Measurements from ENCODE around the gene PDS5B.
"Not testable (repeated sequence)": the region's sequence is repeated elsewhere in the genome, so short reads cannot be mapped to it uniquely, and the experiment has no call there.

PDS5B gene, protein sequence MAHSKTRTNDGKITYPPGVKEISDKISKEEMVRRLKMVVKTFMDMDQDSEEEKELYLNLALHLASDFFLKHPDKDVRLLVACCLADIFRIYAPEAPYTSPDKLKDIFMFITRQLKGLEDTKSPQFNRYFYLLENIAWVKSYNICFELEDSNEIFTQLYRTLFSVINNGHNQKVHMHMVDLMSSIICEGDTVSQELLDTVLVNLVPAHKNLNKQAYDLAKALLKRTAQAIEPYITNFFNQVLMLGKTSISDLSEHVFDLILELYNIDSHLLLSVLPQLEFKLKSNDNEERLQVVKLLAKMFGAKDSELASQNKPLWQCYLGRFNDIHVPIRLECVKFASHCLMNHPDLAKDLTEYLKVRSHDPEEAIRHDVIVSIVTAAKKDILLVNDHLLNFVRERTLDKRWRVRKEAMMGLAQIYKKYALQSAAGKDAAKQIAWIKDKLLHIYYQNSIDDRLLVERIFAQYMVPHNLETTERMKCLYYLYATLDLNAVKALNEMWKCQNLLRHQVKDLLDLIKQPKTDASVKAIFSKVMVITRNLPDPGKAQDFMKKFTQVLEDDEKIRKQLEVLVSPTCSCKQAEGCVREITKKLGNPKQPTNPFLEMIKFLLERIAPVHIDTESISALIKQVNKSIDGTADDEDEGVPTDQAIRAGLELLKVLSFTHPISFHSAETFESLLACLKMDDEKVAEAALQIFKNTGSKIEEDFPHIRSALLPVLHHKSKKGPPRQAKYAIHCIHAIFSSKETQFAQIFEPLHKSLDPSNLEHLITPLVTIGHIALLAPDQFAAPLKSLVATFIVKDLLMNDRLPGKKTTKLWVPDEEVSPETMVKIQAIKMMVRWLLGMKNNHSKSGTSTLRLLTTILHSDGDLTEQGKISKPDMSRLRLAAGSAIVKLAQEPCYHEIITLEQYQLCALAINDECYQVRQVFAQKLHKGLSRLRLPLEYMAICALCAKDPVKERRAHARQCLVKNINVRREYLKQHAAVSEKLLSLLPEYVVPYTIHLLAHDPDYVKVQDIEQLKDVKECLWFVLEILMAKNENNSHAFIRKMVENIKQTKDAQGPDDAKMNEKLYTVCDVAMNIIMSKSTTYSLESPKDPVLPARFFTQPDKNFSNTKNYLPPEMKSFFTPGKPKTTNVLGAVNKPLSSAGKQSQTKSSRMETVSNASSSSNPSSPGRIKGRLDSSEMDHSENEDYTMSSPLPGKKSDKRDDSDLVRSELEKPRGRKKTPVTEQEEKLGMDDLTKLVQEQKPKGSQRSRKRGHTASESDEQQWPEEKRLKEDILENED (N-terminal part only)

DNA sequence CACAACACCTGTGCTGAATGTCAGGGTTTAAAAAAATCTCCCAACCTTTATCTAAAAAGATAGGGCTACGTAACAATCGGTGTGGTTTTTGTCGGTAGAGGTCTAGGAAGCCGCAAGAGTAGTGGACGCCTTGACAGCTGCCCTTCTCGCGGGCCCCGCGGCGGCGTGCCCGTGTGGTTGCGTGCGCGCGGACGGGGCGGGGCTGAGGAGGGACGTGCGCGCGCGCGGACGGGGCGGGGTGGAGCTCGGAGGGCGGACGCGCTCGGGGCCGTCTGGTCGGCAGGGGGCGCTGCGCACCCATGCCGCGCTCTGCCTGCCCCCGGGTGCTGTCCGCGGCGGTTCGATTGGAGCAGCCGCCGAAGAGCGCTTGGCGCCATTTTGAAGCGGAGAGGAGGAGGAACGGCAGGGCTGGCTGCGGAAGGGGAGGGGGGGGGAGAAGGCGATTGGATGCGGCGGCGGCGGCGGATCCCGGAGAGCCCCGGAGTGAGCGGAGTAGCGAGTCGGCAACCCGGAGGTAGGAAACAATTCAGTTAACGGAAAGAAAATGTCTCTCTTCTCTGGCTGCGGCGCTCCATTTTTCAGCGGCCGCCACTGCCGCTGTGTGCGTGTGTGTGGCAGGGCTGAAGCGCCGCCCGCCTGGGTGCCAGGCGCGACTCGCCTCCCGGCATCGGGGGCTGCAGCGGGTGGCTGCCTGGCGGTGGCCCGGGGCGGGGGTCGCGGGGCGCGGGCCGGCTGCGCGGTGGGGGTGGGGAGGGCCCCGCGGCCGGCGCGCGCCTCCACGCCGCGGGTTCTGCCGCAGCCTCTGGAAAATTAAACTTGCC, at the start of gene PDS5B:
Gene PDS5B (plus strand): TSS at position 373 of the 821 bp plus-strand sequence. CDS start 62,321 bp downstream, outside the sequence.
- peak; percentile 93 for DNase-seq (ENCODE audit: low spot score)

DNA sequence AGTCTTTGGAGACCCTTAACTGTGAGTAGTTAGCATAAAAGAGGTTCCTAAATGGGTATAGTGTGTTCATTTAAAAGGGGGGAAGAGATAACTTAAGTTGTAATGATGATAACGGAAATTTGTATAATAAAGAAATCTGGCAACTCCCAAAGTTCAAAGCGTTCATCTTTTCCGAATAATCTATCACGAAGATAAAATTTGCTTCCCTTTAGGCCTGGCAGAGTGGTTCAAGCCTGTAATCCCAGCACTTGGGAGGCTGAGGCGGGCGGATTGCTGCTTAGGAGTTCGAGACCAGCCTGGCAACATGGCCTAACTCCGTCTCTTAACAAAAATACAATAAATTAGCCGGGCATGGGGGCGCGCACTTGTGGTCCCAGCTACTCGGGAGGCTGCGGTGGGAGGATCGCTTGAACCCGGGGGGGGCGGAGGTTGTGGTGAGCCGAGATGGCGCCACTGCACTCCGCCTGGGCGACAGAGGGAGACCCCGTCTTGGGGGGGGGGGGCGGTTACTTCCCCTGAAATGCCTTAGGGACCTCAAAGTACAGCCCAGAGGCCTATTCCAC, 48.6 kb upstream of the PDS5B start:
- DNase-seq (ENCODE audit: low spot score), result no peak

DNA sequence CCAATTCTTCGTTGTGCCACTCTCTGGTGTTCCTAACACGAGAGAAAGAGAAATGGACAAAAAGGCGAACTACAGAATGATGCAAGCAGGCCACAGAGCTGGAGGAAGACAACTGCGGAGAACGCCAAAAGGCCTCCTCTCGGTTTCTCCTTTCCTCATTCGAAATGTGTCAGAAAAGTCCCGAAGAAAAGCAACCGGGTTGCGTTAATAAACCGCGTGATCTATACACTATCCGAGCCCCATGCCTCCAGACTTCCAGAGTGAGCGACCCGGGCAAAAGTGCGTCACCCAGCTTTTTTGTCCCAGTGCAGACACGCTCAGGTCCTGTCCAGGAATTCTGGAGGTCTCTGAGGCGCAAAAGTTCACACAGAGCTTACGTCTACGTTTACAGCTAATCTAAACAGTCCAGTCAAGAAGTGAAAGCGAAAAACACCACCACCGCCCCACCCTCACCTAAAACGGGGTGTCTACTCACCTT, 48.1 kb upstream of the PDS5B start:
- peak; percentile 9 for DNase-seq (ENCODE audit: low spot score)

DNA sequence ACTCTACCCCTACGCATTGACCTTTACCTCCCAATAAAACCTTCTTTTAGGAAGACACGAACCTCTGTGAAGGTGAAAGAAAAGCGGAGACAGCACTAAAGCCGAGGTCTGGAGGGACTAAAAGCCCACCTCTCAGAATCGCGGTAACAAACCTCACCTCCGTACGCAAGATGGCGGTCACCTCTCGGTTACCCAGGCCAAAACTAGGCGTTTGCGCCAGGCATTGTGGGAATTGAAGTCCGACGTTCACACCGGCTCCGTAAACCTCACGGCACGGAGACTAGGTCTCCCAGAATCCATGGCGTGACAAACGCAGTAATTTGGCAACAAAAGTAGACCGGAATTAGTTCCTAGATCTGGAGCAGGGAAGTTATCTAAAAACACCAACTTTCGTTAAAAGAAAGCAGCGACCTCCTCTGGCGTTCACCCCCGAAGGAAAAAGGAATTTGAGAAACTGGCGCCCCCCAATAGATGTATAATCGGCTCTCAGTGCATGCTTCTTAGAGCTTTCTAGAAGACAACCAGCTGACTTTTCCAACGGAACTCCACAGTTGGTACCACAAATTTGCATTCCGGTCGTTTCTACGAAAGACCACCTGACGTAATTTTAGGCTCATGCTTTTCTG, 47.5 kb upstream of the PDS5B start, which contains the start of gene N4BP2L2:
Gene N4BP2L2 (minus strand): TSS at position 175 of the 626 bp plus-strand sequence. CDS start 1,768 bp downstream, outside the sequence.
- peak; percentile 92 for DNase-seq (ENCODE audit: low spot score)

DNA sequence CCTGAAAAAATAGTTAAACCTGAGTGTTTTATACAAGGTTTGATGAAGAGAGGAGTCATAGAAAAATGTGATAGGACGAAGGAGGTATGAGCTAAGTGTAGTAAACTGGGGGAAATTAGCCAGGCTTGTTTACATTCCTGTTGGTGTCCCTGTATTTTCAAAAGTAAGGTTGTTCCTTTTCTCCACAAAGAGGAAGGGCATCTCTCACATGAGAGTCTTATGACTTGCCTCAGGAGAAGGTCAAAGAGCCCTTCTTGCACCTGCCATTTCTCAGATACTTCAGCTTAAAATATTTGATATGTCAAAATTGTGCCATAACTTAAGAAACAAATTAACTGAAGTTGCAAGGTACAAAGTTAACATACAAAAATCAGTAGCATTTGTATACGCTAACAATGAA, 44.0 kb upstream of the PDS5B start:
- no peak for DNase-seq (ENCODE audit: low spot score)

DNA sequence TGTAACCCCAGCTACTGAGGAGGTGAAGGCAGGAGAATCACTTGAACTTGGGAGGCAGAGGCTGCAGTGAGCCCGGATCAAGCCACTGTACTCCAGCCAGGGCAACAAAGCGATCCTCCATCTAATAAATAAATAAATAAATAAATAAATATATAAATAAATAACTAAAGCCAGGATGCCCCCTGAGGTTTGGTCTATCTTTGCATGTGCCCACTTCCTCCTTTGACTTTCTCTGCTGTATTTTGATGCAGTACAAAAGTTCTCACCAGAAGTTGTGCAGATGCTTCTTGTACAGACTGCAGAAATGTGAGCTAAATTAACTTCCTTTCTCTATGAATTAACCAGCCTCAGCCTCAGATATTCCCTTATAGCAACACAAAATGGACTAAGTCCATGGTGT, 41.2 kb upstream of the PDS5B start:
- DNase-seq (ENCODE audit: low spot score), result no peak

DNA sequence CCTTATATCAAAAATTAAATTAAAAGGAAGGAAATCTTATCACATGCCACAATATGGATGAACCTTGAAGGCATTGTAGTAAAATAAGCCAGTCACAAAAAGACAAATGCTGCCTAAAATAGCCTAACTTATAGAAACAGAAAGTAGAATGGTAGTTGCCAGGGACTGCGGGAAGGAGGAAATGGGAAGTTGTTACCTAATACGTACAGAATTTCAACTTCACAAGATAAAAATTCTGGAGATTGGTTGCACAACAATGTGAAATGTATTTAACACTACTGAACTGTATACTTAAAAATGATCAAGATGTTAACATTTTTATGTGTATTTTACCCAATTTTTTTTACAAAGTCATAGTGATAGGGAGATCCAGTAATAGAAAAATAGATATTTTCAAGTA, 37.4 kb upstream of the PDS5B start:
- no peak for DNase-seq (ENCODE audit: low spot score)

DNA sequence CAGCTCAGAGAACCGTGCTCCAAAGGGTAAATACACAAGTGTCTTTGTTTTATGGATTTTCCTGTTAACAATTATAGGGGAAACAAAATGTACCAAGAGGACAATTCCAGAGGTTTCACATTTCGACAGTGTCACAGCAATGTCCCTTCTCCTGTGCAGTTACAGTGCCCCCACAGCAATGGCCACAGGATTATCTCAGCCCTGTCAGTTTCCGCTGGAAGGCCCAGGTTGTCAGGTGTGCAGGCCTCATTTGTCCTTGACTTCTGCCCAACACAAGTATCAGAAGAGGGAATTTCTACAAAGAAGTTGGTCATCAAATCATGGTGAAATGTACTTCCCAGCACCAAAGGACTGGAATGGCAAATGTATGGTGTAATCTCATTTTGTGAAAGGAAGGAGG, 36.5 kb upstream of the PDS5B start:
- DNase-seq (ENCODE audit: low spot score), result no peak

DNA sequence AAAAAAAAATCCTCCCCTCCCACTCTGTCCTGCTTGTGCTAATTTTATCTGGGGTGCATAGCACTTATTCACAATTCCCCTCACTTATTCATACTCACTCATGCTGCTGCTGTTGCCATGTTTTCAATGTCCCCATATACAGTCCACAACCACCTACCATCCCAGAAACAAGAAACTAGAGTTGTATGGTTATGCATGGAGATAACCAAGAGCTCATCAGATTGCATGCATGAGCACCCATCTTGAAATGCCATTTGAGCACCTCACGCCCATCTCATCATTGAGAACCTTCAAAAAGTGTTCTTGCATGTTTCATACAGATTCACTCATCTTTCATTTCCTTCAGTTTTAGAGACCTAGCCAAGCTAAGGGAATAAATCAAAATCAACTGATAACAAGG, 32.5 kb upstream of the PDS5B start:
- DNase-seq (ENCODE audit: low spot score), result no peak

DNA sequence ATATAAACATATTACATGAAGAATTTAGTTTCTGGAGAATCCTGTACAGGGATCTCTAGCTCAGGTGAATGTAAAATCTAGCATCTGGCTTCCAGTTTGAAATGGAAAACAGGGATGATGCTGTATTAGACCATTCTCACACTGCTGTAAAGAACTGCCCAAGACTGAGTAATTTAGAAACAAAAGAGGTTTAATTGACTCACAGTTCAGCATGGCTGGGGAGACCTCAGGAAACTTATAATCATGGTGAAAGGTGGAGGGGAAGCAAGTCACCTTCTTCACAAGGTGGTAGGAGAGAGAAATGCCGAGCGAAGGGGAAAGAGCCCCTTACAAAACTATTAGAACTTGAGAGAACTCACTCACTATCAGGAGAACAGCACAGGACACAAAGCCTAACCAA, 30.6 kb upstream of the PDS5B start:
- DNase-seq (ENCODE audit: low spot score), result no peak

DNA sequence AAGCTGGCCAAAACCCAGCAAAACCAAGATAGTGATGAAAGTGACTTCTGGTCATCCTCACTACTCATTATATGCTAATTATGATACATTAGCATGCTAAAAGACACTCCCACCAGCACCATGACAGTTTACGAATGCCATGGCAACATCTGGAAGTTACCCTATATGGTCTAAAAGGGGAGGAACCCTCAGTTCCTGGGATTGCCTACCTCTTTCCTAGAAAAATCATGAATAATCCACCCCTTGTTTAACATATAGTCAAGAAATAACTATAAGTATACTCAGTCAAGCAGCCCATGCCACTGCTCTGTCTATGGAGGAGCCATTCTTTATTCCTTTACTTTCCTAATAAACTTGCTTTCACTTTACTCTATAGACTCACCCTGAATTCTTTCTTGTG, 25.4 kb upstream of the PDS5B start:
- not testable (repeated sequence) for DNase-seq (ENCODE audit: low spot score)

DNA sequence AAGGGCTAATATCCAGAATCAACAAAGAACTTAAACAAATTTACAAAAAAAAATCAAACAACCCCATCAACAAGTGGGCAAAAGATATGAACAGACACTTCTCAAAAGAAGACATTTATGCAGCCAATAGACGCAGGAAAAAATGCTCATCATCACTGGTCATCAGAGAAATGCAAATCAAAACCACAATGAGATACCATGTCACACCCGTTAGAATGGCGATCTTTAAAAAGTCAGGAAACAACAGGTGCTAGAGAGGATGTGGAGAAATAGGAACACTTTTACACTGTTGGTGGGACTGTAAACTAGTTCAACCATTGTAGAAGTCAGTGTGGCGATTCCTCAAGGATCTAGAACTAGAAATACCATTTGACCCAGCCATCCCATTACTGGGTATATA, 10.6 kb upstream of the PDS5B start:
- not testable (repeated sequence) for DNase-seq (ENCODE audit: low spot score)

DNA sequence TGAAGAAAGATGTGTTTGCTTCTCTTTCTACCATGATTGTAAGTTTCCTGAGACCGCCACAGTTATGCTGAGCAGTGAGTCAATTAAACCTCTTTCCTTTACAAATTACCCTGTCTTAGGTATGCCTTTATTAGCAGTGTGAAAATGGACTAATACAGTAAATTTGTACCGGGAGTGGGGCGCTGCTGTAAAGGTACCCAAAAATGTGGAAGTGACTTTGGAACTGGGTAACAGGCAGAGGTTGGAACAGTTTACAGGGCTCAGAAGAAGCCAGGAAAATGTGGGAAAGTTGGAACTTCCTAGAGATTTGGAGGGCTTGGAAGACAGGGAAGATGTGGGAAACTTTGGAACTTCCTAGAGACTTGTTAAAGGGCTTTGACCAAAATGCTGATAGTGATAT, 9.2 kb upstream of the PDS5B start:
- no peak for DNase-seq (ENCODE audit: low spot score)

DNA sequence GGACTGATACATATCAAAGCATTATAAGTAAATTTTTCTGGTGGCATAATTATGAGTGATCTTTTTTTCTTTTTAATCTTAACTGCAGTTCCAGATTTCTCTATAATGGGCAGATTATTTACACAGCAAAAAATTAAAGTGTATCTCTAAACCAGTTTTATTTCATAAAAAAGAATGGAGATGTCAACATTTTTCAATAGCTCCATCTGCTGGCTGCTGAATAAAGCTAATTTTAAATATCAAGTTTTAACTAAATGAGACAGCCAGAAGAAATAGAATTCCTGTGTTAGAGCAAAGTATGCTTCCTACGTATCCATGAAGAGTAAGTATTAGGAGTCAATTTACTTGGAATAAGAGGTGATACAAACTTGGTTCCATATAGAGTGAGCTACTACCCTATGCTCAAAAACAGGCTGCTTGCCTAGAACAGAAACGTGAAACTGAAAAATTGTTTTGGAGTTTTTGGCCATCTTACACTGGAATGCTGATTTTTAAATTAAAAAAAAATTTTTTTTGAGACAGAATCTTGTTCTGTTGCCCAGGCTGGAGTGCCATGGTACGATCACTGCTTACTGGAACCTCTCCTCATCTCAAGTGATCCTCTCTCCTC, 5.0 kb upstream of the PDS5B start:
- no peak for DNase-seq (ENCODE audit: low spot score)

DNA sequence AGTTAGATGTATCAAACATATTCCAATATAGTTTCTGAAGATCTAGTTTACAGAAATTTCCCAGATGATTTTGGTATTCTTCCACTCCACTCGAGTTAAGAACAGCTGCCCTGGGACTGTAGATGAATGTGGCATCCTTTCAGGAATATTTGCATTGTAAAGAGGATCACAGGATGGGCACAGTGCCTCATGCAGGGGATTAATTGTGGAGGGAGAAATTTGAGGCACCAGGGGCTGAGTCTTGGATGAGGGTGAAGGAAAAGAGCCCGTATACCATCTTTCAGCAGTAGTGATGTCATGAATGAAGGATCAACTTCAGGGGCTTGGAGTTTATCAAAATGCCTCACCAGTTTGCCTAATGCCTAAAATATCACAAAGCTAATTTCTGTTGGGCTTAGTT, 4.0 kb upstream of the PDS5B start:
- no peak for DNase-seq (ENCODE audit: low spot score)

DNA sequence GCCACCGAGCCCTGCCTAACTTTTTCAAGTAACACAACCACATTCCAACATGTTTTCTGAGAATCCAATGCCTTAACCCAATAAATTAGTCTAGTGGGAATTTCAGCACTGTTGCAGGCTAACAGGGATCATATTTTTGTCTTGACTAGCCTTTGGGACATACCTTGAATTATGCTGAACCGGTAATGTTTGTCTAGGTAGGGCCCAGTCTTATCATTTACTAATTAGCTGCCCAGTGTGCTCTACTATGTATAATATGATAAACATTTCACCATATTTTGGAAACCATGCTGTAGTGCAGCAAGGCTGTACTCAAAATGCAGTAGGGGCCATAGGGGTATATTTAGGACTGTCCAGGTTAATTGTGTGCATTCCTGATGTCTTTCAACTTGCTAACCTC, 3.3 kb upstream of the PDS5B start:
- no peak for DNase-seq (ENCODE audit: low spot score)

DNA sequence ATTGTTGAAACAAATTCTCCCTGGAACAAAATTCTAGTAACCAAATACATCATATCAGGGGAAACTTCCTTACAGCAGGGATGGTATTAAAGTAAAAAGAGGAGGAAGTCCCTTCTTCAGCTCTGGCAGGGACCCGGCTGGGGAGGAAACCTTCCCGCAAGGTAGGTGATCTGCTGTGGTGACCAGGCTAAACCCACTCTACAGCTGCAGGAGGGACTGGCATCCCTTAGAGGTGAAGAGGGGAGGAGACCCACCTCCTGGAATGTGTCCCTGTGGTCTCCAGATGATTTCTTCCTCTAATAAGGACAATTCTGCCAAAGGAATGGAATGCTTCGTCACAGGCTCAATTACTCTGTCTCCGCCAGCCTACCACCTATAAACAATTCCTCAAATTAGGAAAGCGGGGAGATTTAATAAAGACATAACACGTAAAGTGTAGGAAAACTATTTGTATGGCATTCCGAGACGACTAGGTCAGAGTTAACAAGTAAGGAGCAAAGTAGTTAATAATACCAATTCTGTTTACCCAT, 637 bp upstream of the PDS5B start:
- DNase-seq (ENCODE audit: low spot score), result peak; percentile 26

DNA sequence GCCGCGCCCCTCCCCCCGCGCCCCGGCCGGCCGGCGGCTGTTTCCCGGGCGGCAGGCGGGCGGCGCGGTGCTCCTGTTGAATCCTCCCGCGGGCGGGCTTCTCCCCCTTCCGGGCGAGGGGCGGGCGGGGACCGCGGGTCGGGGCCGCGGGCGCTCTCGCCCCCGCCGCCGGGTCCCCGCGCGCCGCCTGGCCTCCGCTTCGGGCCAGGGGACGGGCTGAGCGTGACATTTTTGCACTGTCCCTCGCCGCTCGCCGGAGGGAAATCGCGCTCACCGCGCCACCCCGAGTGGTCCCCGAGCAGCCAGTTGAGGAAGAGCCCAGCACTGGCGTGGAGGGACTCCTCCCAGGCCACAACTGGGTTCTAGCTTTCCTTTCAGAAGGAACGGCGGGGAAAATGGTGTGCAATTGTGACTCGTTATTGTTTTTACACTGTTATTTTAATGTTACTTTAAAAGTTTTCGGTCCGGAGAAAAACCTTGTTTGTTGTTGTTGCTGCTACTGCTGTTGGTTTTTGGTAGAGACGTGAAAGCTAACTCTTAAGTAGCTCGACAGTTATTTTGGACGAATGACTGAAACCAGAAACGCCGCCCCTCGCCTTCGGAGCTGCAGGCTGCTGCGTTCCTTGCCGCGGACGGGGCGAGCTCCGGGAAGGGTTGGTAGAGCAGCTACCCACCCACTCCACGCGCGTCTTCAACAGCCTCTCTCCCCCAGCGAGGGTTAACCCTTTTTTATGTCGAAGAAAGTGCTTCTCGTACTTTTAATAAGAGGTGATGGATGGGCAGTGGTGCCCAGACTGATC, 959 bp downstream of the PDS5B start:
- peak; percentile 77 for DNase-seq (ENCODE audit: low spot score)

DNA sequence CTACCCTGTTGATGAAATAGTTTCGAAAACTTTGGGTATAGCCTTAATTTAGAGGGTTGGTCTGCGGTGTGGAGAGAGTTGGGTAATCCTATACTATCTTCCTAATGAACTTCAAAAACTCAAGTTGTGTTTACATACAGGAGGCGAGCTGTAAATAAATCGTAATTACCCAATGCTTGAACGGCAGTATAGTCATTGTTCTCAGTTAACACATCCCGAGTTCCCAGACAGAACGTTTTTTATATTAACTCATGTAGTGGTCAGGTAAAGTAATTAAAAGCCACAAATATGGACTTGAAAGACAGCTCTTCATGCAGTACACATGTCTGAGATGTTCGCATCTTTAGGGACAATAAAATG, 1.5 kb downstream of the PDS5B start:
- no peak for DNase-seq (ENCODE audit: low spot score)

Measured in iPS-NIHi11 (cell line).